GM18861 (cell line): Measurements from ENCODE around the gene SLC22A6.

Experiments used
- ATAC-seq: cut with Tn5 transposase; IDR thresholded peaks from one replicate; pipeline ENCODE4 v1.9.1; 2021; ENCODE audit not compliant: unreplicated experiment

The SLC22A6 gene

GRCh38 chr11:62984451-62984991 lies at the start of gene SLC22A6:
TSS of gene SLC22A6 (minus strand) at chr11:62984967. CDS start at chr11:62984690, 277 bp downstream.
- ATAC-seq: no peak

- no peak for ATAC-seq
Measured at GRCh38 chr11:63032457-63032856, 47.7 kb upstream of the SLC22A6 start.

- ATAC-seq: no peak
Measured at GRCh38 chr11:63023841-63024648, 39.3 kb upstream of the SLC22A6 start.

- no peak for ATAC-seq
Measured at GRCh38 chr11:63023222-63023814, 38.6 kb upstream of the SLC22A6 start.

GRCh38 chr11:63022441-63022840 lies 37.7 kb upstream of the SLC22A6 start:
- no peak for ATAC-seq

- ATAC-seq: no peak
Measured at GRCh38 chr11:63020671-63021291, 36.0 kb upstream of the SLC22A6 start.

- no peak for ATAC-seq
Measured at GRCh38 chr11:63019506-63019905, 34.7 kb upstream of the SLC22A6 start.

- ATAC-seq: no peak
Measured at GRCh38 chr11:63017306-63017974, 32.7 kb upstream of the SLC22A6 start.

GRCh38 chr11:63015521-63016215 lies 30.9 kb upstream of the SLC22A6 start, which contains the start of gene SLC22A8:
TSS of gene SLC22A8 (minus strand) at chr11:63015841. CDS start at chr11:63014958, 883 bp downstream.
- ATAC-seq: no peak

- ATAC-seq: no peak
Measured at GRCh38 chr11:63014408-63015055, 29.8 kb upstream of the SLC22A6 start.

GRCh38 chr11:63012839-63013238 lies 28.1 kb upstream of the SLC22A6 start:
- no peak for ATAC-seq

- no peak for ATAC-seq
Measured at GRCh38 chr11:63012430-63012829, 27.7 kb upstream of the SLC22A6 start.

- no peak for ATAC-seq
Measured at GRCh38 chr11:63010934-63011439, 26.2 kb upstream of the SLC22A6 start.

GRCh38 chr11:63007920-63008319 lies 23.2 kb upstream of the SLC22A6 start:
- no peak for ATAC-seq

GRCh38 chr11:63001456-63001855 lies 16.7 kb upstream of the SLC22A6 start:
- ATAC-seq: no peak

GRCh38 chr11:62999649-63000048 lies 14.9 kb upstream of the SLC22A6 start:
- ATAC-seq: no peak

GRCh38 chr11:62999156-62999555 lies 14.4 kb upstream of the SLC22A6 start:
- ATAC-seq: no peak

- no peak for ATAC-seq
Measured at GRCh38 chr11:62996271-62996670, 11.5 kb upstream of the SLC22A6 start.

- ATAC-seq: no peak
Measured at GRCh38 chr11:62994775-62995174, 10.0 kb upstream of the SLC22A6 start.

- no peak for ATAC-seq
Measured at GRCh38 chr11:62988276-62988675, 3.5 kb upstream of the SLC22A6 start.
